Stimulated activated CD8-positive, alpha-beta memory T cell treated with anti-CD3 and anti-CD28 coated beads, Interleukin-12 subunit alpha, Interleukin-12 subunit beta, amount 100 ng/mL, for 24 hours (primary cell): ENCODE results near the gene NTRK1.

Experiments
- DNase-seq: peaks from one replicate; pipeline ENCODE4 v3.0.0-alpha.2; 2020; ENCODE audit errors: extremely low read depth

NTRK1 gene

DNA sequence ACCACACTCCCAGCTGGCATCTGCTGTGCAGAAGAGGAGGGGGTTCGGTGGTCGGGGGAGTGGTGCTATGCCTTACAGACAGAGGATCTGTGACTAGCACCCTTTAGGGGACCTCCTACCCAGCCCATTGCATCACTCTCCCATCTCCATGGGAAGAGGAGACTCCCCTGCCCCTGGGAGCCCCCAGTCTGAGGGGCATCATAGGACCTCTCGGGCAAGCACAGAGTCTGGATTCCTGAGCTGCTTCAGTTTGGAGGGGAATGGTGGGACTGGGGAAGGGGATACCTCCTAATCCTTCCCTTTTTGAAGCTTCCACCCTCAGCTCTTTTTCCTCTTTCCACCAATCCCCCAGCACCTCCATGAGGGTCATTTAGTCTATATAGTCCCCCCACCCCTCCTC is 3.1 kb upstream of the NTRK1 start:
- no peak for DNase-seq

GRCh38 chr1:156858555-156858956 is 2.1 kb upstream of the NTRK1 start:
- no peak for DNase-seq

DNA sequence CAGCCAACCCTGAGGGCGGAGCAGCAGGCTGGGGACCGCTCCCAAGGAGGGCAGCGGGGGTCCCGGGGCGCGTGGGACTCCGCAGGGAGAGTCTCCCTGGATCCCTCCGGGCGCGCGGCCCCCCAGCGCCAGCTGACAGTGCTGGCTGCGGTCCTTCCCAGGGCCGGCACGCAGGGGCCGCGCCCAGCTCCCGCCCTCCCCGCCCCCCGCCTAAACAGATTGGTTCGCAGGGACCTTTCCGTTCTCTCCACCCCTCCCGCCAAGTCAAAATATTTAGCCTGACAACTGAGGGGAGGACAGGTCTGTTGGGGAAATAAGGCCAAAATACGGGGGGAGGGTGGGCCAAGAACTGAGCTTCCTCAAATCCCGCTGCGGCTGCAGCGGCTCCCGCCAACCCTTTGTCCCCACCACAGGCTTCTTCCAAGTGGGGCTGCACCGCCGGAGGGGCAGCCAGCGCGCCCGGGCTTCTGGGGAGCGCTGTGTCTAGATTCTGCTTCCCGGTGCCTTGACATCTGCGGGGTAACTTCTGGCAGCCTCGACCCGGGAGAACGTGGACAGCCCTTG is 1.6 kb upstream of the NTRK1 start, which contains the start of gene INSRR:
INSRR (minus strand) TSS at position 159 of the 564 bp plus-strand sequence. CDS start 496 bp downstream, outside the sequence.
- DNase-seq, result no peak

- DNase-seq, result no peak
Observed at GRCh38 chr1:156859523-156860112, 1.0 kb upstream of the NTRK1 start.

DNA sequence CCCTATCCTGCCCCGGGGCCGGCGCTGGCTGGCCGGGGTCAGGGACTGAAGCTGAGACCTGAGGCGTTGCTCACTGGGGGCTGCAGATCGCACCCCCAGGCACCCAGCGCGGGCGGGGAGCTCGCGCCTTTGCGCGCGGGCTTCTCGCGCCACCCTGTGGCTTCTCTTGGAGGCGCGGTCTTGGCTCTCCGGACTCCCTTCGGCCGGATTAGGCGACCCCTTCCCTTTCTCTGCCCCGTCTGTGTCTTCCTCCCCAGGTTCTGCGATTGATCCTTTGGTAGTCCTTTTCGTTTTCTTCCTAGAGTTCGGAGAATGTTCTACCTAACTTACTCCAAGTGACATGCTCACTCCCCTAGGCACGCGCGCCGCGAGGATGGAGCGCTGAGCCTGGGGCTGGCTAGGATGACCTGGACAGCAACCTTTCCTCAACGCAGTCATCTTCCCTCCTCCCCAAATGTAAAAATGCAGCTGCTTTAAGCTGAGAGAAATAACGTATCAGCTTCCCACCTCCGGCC is 495 bp upstream of the NTRK1 start:
- no peak for DNase-seq

DNA sequence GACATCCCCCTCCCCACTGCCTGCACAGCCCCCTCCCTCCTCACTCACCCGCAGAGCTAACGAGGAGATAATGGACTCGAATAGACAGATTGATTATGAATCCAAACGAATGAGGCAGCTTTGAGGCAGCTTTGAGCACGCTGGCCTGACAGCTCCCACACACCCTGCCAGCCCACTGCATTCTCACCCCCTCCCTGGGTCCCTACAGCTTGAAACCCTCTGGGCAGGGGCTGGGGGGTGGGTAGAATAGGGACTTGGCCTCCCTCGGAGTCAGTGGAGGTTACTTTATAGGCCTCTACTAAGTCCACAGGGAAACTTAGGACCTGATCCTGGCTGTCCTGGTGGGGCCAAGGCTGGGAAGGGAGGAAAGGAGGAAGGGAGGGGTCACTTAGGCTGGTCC is 1.9 kb downstream of the NTRK1 start:
- DNase-seq, result no peak

DNA sequence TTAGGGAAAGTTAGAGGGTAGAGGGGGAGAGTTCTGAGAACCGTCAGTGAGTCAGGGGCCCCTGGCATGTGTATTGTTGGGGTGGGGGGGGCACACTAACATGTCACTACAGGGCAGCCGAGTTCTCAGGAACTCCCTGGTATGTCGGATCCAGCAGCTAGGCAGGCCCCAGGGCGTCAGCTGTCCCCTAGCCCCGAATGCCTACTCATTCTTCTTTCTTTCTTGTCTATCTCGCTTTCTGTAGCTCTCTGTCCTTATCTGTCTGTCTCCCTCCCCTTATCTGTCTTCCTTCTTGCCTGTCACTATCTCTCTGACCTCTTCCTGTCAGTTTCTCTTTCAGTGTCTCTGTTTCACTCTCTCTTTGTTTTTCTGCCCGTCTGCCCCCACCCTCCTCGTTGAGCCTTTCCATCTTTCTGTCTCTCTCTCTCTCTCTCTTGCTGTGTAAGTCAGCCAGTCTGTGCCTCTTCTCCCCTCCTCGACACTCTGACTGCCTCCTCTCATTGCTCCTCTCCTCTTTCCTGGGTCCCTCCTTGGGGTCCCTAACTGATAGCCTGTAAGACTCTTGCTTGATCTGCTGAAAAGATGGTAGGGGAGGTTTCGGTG is 2.4 kb downstream of the NTRK1 start:
- DNase-seq, result no peak

DNA sequence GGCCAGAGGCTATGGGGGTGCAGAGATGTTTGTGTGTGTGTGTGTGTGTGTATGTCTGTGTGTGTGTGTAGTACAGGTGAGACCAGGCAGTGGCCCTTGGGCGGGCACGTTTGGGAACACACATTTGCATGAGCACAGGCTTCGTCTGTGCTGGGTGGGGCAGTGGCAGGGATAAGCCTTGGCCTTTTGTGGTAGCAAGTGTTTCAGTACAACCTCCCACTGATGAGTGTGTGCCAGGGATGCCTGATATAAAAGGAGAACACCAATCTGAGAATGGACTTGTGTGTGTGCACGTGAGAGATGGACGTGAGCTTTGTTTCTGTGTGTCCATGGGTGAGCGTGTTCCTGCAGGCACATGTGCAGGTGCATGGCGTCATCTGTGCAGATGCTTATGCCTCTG is 3.0 kb downstream of the NTRK1 start:
- no peak for DNase-seq

DNA sequence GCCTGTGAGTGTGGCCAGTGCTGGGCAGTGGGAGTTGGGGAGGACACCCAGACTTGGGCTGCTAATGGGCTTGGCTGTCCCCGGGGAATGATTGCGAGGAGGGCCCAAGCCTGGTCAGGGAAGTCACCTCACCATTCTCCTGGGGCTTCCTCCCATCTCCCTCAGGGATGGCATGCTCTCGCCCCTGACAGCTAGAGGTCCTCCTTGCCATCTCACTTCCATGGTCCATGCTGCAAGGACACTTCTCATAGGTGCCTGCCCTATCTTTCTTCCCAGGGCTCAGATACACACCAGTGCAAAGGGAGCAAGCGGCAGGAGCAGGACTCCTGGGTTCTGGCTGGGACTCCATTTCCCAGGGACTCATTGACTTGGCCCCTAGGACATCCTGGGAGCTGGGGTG is 4.1 kb downstream of the NTRK1 start:
- no peak for DNase-seq

GRCh38 chr1:156865258-156865657 is 4.6 kb downstream of the NTRK1 start:
- no peak for DNase-seq

DNA sequence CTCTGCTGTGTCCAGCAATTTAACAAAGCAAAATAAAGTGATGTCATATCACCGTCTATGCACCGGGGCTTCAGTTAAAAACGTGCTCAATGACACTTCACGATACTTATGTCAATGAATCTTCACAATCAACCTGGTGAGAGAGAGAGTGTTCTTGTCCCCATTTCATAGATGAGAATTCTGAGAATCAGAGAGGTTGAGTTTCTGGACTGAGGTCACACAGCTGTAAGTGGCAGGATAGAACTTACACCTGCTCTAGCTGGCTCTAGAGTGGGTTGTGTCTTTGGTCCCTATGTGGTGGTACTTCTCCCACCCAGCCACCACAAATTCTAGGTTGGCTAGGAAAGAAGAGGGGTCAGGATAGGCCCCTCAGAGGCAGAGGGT is 5.2 kb downstream of the NTRK1 start:
- DNase-seq, result no peak

- no peak for DNase-seq
Observed at GRCh38 chr1:156866249-156866909, 5.7 kb downstream of the NTRK1 start.

- no peak for DNase-seq
Observed at GRCh38 chr1:156868341-156868740, 7.7 kb downstream of the NTRK1 start.

GRCh38 chr1:156869455-156869854 is 8.8 kb downstream of the NTRK1 start:
- no peak for DNase-seq

DNA sequence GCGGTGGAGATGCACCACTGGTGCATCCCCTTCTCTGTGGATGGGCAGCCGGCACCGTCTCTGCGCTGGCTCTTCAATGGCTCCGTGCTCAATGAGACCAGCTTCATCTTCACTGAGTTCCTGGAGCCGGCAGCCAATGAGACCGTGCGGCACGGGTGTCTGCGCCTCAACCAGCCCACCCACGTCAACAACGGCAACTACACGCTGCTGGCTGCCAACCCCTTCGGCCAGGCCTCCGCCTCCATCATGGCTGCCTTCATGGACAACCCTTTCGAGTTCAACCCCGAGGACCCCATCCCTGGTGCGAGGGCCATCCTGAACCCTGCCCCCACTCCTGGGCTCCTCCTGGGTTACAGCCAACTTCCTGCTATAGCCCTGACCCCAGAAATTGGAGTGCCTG is 13.0 kb downstream of the NTRK1 start:
- no peak for DNase-seq

DNA sequence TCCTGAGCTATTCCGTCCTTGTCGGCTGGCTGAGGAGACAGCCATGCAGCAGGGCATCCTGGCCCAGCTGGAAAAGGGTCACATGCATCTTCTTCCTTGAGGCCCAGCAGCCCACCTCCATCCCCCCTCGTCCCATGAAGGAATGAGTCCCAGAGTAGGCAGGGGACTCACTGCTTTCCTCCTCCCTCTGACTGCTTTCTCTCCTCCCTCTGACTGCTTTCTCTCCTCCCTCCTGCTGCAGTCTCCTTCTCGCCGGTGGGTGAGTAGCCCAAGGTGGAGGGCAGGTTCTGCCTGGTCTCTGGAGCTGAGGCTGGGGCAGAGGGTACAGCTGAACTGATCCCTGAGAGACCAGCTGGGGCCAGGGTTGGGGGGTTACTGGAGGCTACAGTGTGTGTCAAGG is 13.5 kb downstream of the NTRK1 start:
- no peak for DNase-seq

GRCh38 chr1:156874572-156875340 is 14.1 kb downstream of the NTRK1 start:
- DNase-seq, result no peak

DNA sequence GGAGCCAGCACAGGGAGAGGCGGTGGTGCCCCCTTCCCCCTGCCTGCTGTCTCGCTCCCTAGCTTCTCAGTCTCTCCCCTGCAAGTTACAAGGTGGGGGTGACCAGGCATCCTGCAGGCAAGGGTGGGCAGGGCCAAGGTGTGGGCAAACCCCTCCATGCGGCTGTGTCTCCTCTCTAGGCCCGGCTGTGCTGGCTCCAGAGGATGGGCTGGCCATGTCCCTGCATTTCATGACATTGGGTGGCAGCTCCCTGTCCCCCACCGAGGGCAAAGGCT is 14.6 kb downstream of the NTRK1 start:
- DNase-seq, result no peak

DNA sequence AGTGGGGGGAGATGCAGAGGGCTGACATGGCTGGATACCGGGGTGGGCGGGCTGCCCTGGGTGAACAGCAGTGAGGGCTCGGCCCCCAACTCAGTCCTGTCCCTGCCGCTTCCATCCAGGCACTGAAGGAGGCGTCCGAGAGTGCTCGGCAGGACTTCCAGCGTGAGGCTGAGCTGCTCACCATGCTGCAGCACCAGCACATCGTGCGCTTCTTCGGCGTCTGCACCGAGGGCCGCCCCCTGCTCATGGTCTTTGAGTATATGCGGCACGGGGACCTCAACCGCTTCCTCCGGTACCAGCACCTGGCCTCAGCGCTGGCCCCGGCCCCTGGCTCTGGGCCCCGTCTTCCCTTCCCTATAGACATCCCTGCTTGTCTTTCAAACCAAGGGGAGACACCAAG is 15.6 kb downstream of the NTRK1 start:
- DNase-seq, result no peak

DNA sequence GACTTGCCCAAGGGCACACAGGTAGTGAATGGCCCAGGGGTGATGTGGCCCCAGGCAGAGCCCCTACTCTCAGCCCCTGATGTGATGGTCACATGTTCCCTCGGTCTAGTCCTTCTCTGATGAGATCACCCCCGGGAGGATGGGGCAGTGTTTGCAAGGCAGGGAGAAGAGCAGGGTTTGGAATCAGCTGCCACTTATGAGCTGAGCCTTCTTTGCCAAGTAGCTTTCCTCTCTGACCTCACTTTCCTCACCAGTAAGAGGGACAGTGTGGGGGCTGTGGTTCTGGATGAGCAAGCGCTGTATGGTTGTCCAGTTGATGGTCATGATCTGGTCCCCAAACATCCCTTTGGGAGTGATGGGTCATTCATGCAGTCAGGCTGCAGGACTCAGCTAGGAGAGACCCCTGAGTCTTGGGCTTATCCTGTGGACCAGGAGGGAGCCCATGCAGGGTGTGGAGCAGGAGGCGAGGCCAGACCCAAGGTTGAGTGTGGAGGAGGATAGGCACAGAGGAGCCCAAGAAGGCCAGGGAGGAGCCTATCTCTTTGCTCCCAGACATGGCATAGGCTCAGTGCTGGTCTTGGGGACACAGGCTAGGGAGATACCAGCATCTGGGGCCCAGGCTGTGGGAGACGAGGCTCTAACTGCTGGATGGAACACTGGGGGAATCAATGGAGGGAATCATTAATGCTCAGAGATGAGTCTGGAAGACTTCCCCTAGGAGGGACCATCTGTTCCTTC is 16.9 kb downstream of the NTRK1 start:
- no peak for DNase-seq

GRCh38 chr1:156879876-156880275 is 19.2 kb downstream of the NTRK1 start:
- DNase-seq, result no peak

DNA sequence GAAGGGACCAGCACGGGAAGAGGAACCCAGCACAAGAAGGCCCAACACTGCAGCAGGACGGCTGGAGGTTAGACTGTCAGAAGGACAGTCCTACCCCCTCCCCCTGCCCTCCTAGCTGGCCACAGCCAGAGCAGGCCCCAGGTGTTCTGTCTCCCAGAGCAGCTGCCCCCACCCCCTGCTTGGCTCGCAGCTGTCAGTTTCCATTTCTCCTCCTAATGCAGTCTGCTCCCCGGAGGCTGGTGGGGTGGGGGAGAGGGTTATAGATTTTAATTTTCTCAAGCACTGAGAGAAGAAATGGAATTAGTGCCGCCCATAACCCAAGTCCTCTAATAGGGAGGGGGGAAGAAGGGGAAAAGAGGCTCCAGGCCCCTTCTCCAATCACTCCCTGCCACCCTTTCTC is 19.8 kb downstream of the NTRK1 start:
- no peak for DNase-seq
